Sigmoid colon (tissue), 4 donors: ENCODE results near the gene RTP1.

Experiments
- EP300 ChIP-seq, 4 donors: sonication (generic); formaldehyde crosslinking; IDR thresholded peaks; one replicate each; pipeline ENCODE4 v1.6.1; 2017; ENCODE audit warnings: antibody characterized with exemption in 4 of 4
- POLR2A ChIP-seq, 2 donors: fragments of 450-650 bp; IDR thresholded peaks; one replicate each; pipeline ENCODE4 v1.6.1; 2016; ENCODE audit warnings: antibody characterized with exemption in 2 of 2, mild to moderate bottlenecking in 2 of 2, moderate library complexity in 2 of 2
- TF ChIP-seq, protein P1 (sequence below), 4 experiments: fragments of 450-650 bp in 3 of 4; fragments of 200-600 bp in 1 of 4; IDR thresholded peaks; one replicate each; pipeline ENCODE4 v1.5.1; 2016 to 2019; ENCODE audit warnings: antibody characterized with exemption in 4 of 4, mild to moderate bottlenecking in 3 of 4, moderate library complexity in 2 of 4

GRCh38 chr3:187169231-187169960, 27.9 kb upstream of the RTP1 start:
- TF ChIP-seq, protein P1, sequence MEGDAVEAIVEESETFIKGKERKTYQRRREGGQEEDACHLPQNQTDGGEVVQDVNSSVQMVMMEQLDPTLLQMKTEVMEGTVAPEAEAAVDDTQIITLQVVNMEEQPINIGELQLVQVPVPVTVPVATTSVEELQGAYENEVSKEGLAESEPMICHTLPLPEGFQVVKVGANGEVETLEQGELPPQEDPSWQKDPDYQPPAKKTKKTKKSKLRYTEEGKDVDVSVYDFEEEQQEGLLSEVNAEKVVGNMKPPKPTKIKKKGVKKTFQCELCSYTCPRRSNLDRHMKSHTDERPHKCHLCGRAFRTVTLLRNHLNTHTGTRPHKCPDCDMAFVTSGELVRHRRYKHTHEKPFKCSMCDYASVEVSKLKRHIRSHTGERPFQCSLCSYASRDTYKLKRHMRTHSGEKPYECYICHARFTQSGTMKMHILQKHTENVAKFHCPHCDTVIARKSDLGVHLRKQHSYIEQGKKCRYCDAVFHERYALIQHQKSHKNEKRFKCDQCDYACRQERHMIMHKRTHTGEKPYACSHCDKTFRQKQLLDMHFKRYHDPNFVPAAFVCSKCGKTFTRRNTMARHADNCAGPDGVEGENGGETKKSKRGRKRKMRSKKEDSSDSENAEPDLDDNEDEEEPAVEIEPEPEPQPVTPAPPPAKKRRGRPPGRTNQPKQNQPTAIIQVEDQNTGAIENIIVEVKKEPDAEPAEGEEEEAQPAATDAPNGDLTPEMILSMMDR (IDR thresholded peaks at IDR 0.05), result no peak
- TF ChIP-seq EP300 (IDR thresholded peaks at IDR 0.05), result no peak
- TF ChIP-seq POLR2A (IDR thresholded peaks at IDR 0.05), result no peak
